ENCODE results near the gene SPECC1. TPM values are rescaled to one million over a fixed set of nuclear protein-coding genes. Genes with fewer than 3 reads are reported as not detected.

The SPECC1 gene
- polyA plus RNA-seq, 3 donors, result 36.0 to 58.4 (median 50.5) TPM

- H3K36me3 ChIP-seq (replicated peaks in 1 of 2; ENCODE audit: control insufficient read depth in 1 of 2, insufficient read depth in 2 of 2, low read length in 2 of 2), result no peaks in the 10 kb centered on the region
- H2AFZ ChIP-seq (ENCODE audit: insufficient read depth, low read depth, low read length, poor library complexity, severe bottlenecking), result no peak overlapping the region
- H3K27me3 ChIP-seq (ENCODE audit: control insufficient read depth in 2 of 2, insufficient read depth in 2 of 2, low read length in 2 of 2), result no peaks in the 10 kb centered on the region
- no CpG with 5 or more reads among the region's 3 CpGs for WGBS (ENCODE audit: insufficient coverage)
- peaks cover 0 to 2% of the 10 kb centered on the region in 2 donors for H3K36me3 Mint-ChIP-seq
- peaks cover 44% of the 10 kb centered on the region for H3K4me1 Mint-ChIP-seq
- no peak overlapping the region for H3K4me3 Mint-ChIP-seq
- intact Hi-C loops (cut with micrococcal nuclease), result loop anchor here (5.0 kb wide), 1 partner anchor 34 kb away; no protein-coding TSS in a partner anchor
- no peak overlapping the region for H3K4me3 ChIP-seq (replicated peaks in 1 of 3; ENCODE audit: low read depth in 2 of 3, low read length in 3 of 3)
- no peak for TF ChIP-seq CTCF (IDR thresholded peaks at IDR 0.05)
- H3K9me3 ChIP-seq (replicated peaks in 1 of 2; ENCODE audit: control insufficient read depth in 1 of 2, insufficient read depth in 1 of 2, low read length in 2 of 2), result peaks cover 0 to 3% of the 10 kb centered on the region in 2 donors
- no peak overlapping the region for H3K9ac ChIP-seq (ENCODE audit: insufficient read depth, low read length, poor library complexity, severe bottlenecking)
- H4K20me1 ChIP-seq (ENCODE audit: insufficient read depth, low read length), result no peaks in the 10 kb centered on the region
- peaks cover 0 to 1% (median 0%) of the 10 kb centered on the region in 3 donors for H3K27me3 Mint-ChIP-seq (ENCODE audit: low read depth in 3 of 3)
- no peak overlapping the region for H3K4me2 ChIP-seq (replicated peaks; ENCODE audit: extremely low read depth, low read length, poor library complexity, severe bottlenecking)
- peak; percentile 57 to 75 (median 64) for DNase-seq
- H3K27ac Mint-ChIP-seq, result peak overlapping the region in 1 of 7 donors; percentile 69
- H3K27ac ChIP-seq (ENCODE audit: low read depth in 1 of 2, low read length in 2 of 2), result no peak overlapping the region
- H3K9me3 Mint-ChIP-seq, result peaks cover 0 to 7% (median 5%) of the 10 kb centered on the region in 7 donors
- no peaks in the 10 kb centered on the region for H3K79me2 ChIP-seq (ENCODE audit: insufficient read depth, low read length)
- peaks cover 29 to 50% of the 10 kb centered on the region in 2 donors for H3K4me1 ChIP-seq (ENCODE audit: control insufficient read depth in 1 of 2, insufficient read depth in 2 of 2, low read length in 2 of 2)
Measured at GRCh38 chr17:20028443-20028842, 19.3 kb downstream of the SPECC1 start.

- peak overlapping the region in 1 of 2 donors; percentile 40 for H3K27ac ChIP-seq (ENCODE audit: low read depth in 1 of 2, low read length in 2 of 2)
- no peaks in the 10 kb centered on the region for H3K79me2 ChIP-seq (ENCODE audit: insufficient read depth, low read length)
- H4K20me1 ChIP-seq (ENCODE audit: insufficient read depth, low read length), result no peaks in the 10 kb centered on the region
- H3K9me3 ChIP-seq (replicated peaks in 1 of 2; ENCODE audit: control insufficient read depth in 1 of 2, insufficient read depth in 1 of 2, low read length in 2 of 2), result peaks cover 0 to 3% of the 10 kb centered on the region in 2 donors
- H3K4me1 ChIP-seq (ENCODE audit: control insufficient read depth in 1 of 2, insufficient read depth in 2 of 2, low read length in 2 of 2), result peaks cover 37 to 56% of the 10 kb centered on the region in 2 donors
- Mint-ChIP-seq H3K27me3 (ENCODE audit: low read depth in 3 of 3) (peaks cover 0 to 1% (median 0%) of the 10 kb centered on the region in 3 donors), H3K4me3 (peak overlapping the region in 1 of 2 donors; percentile 39), H3K36me3 (peaks cover 0 to 2% of the 10 kb centered on the region in 2 donors), H3K27ac (peak overlapping the region; percentile 10 to 88 (median 64)), H3K4me1 (peaks cover 50% of the 10 kb centered on the region), H3K9me3 (peaks cover 0 to 8% (median 6%) of the 10 kb centered on the region in 7 donors)
- H2AFZ ChIP-seq (ENCODE audit: insufficient read depth, low read depth, low read length, poor library complexity, severe bottlenecking), result no peak overlapping the region
- peak overlapping the region; percentile 6 for H3K4me2 ChIP-seq (replicated peaks; ENCODE audit: extremely low read depth, low read length, poor library complexity, severe bottlenecking)
- TF ChIP-seq CTCF (IDR thresholded peaks at IDR 0.05), result no peak
- H3K36me3 ChIP-seq (replicated peaks in 1 of 2; ENCODE audit: control insufficient read depth in 1 of 2, insufficient read depth in 2 of 2, low read length in 2 of 2), result no peaks in the 10 kb centered on the region
- peak overlapping the region in 1 of 3 experiments; percentile 44 for H3K4me3 ChIP-seq (replicated peaks in 1 of 3; ENCODE audit: low read depth in 2 of 3, low read length in 3 of 3)
- intact Hi-C loops (cut with micrococcal nuclease), result loop anchor here in 1 of 2 donors (5.0 kb wide), 1 partner anchor 40 kb away; no protein-coding TSS in a partner anchor
- WGBS (ENCODE audit: insufficient coverage), result no CpG with 5 or more reads among the region's 7 CpGs
- DNase-seq, result peak; percentile 23 to 45 (median 36)
- no peaks in the 10 kb centered on the region for H3K27me3 ChIP-seq (ENCODE audit: control insufficient read depth in 2 of 2, insufficient read depth in 2 of 2, low read length in 2 of 2)
- H3K9ac ChIP-seq (ENCODE audit: insufficient read depth, low read length, poor library complexity, severe bottlenecking), result no peak overlapping the region
Measured at GRCh38 chr17:20032636-20033035, 23.5 kb downstream of the SPECC1 start.
